ENCODE results near the gene ADAM23.

The ADAM23 gene

DNA sequence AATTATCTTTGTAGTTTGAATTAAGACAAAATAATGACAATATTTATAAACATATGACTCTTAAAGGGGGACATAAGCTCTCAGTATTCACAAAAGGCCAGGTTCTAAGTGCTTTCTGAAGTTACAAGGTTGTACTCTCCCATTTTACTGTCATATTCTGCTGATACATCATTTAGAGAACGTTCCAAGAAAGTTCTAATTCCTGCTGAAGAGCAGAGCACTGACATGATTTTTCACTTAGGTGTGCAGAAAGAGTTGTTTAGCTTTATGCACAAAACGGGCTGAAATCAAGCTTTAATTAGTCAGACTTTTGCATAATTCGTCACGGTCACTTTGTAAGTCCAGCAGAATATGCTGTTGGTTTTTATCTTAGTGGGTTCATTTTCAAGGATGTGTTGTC is 37.3 kb downstream of the ADAM23 start:
- H3K27ac ChIP-seq = no peak overlapping the region
- TF ChIP-seq ZFX (IDR thresholded peaks at IDR 0.05; ENCODE audit: borderline replicate concordance) = no peak
- no peak for TF ChIP-seq CTCF (IDR thresholded peaks at IDR 0.05)

DNA sequence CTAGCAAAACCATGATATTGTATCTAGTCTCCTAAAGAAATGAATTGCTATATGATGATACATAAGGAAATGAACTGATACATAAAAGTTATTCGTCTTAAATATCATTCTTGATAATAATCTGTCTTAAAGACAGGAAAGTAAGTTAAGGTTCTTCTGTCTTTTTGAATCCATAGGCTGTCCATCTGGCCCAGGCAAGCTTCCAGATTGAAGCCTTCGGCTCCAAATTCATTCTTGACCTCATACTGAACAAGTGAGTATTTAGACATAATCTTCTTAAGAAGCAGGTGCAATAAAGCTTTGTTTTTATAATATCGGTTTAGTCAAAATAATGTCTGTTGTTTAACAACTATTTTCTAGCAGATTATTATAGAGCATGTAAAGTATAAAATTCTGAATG is 37.7 kb downstream of the ADAM23 start:
- no peak for TF ChIP-seq ZFX (IDR thresholded peaks at IDR 0.05; ENCODE audit: borderline replicate concordance)
- no peak for TF ChIP-seq CTCF (IDR thresholded peaks at IDR 0.05)
- no peak overlapping the region for H3K27ac ChIP-seq

DNA sequence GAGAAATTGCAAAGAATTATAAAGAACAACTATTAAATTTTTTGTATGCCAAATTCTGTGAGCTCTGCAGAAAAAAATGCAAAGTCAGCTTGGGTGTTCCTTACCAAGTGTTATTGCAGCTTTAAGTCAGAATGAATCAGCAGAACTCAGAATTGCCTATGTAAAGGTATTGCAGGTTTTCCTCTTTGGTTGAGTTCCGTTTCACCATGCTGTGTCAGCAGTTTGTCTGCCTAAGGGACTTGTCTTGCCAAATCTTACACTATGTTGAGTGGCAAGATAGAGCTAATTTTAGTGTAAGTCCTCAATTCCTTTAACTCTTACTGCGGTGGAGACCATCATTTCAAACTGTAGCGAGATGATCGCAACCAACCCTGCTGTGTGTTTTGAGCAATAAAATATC is 38.8 kb downstream of the ADAM23 start:
- H3K27ac ChIP-seq = no peak overlapping the region
- TF ChIP-seq CTCF (IDR thresholded peaks at IDR 0.05) = no peak
- TF ChIP-seq ZFX (IDR thresholded peaks at IDR 0.05; ENCODE audit: borderline replicate concordance) = no peak

DNA sequence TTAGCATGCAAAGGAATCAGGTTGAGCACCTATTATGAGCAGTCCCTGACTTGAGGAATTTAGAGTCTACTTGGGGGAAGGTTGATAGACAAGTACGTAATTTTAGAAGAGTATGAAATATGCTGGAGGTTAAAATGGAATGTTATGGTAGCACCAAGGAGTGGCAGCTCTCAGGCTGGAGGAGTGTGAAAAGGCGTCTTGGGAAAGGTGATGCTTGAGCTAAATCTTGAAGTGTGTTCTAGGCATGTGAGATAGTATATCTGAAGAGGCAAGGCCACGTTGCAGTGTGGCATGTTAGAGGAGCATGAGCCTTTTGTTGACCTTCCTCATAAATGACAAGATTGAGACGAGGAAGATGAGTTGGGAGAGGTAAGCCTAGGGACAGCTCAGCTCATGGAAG is 39.3 kb downstream of the ADAM23 start:
- TF ChIP-seq ZFX (IDR thresholded peaks at IDR 0.05; ENCODE audit: borderline replicate concordance) (no peak), CTCF (IDR thresholded peaks at IDR 0.05) (no peak)
- H3K27ac ChIP-seq = no peak overlapping the region

DNA sequence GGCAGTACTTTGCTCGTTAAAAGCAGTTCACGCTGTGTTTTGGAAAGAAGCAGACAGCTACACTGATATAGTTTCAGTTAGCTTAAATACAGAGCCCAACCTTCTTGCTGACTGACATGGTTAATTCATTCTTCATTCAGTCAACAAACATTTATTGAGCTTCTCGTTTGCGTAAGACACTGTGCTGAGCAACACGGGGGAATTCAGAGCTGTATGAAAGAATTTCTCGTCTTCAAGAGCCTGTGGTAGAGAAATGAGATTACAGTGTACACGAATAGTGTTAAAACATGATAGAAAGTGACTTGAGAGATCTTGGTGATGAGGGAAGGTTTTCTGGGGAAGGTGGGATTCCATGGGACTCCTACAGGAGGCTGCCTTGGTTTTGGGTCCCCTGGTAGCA is 44.7 kb downstream of the ADAM23 start:
- no peak overlapping the region for H3K27ac ChIP-seq
- TF ChIP-seq ZFX (IDR thresholded peaks at IDR 0.05; ENCODE audit: borderline replicate concordance) = no peak
- TF ChIP-seq CTCF (IDR thresholded peaks at IDR 0.05) = no peak

GRCh38 chr2:206488623-206489022 is 45.3 kb downstream of the ADAM23 start:
- no peak for TF ChIP-seq CTCF (IDR thresholded peaks at IDR 0.05)
- no peak overlapping the region for H3K27ac ChIP-seq

- TF ChIP-seq CTCF (IDR thresholded peaks at IDR 0.05) (no peak), ZFX (IDR thresholded peaks at IDR 0.05; ENCODE audit: borderline replicate concordance) (no peak)
- H3K27ac ChIP-seq = no peak overlapping the region
These were observed 50.7 kb downstream of the ADAM23 start for GRCh38 chr2:206494061-206494460.
